Lower leg skin (tissue), 4 donors: ENCODE measurements around the gene KRT84. TPM values are rescaled to one million over a fixed set of nuclear protein-coding genes. Genes with fewer than 3 reads are reported as not detected.
A peak's percentile ranks its signal among the peaks of the same experiment; 100 is the strongest.

Experiments
- DNase-seq, 2 donors: peaks; one replicate each; pipeline ENCODE4 v3.0.0-alpha.2; 2019; ENCODE audit warnings: low spot score in 2 of 2
- H3K4me3 ChIP-seq: fragments of 200-600 bp; sonication (generic); 2 replicates; pipeline ENCODE4 v1.5.1; 2017; ENCODE audit warnings: mild to moderate bottlenecking, low read depth; ENCODE audit not compliant: poor library complexity, severe bottlenecking
- POLR2A ChIP-seq, 2 donors: fragments of 450-650 bp; IDR thresholded peaks; one replicate each; pipeline ENCODE4 v1.6.1; 2016 to 2017; ENCODE audit warnings: antibody characterized with exemption in 2 of 2, mild to moderate bottlenecking in 1 of 2, moderate library complexity in 1 of 2
- WGBS, 2 donors: methylation state at CpG; one replicate each; pipeline ENCODE4 v1.1.5; 2018; 5-methylcytosine and 5-hydroxymethylcytosine counted together
- intact Hi-C: fragments of 100-400 bp; cut with DNase I; formaldehyde crosslinking; loops from one replicate; pipeline ENCODE4 v1.15.0; 2023; ENCODE audit warnings: low total_unique reads
- total RNA-seq, 4 donors: library from RNA; depleted of rRNA; stranded (reverse); fragments of >200 nt; gene quantifications; one replicate each; pipeline ENCODE4 v1.1.0, GENCODE V29; 2016
- TF ChIP-seq, protein P1 (sequence below), 3 donors: fragments of 450-650 bp; IDR thresholded peaks; one replicate each; pipeline ENCODE4 v1.5.1; 2016; ENCODE audit warnings: antibody characterized with exemption in 3 of 3, mild to moderate bottlenecking in 3 of 3, moderate library complexity in 2 of 3

The KRT84 gene
- total RNA-seq, 4 donors from 2014 or later, result 0.46 to 0.75 TPM; not detected in 2

GRCh38 chr12:52352951-52353350 lies 32.5 kb downstream of the KRT84 start:
- no peak overlapping the region for H3K4me3 ChIP-seq
- WGBS, 2 donors, result 88 to 97% methylated on average over 2 of the region's 2 CpGs
- DNase-seq, result peak in 1 of 2 donors; percentile 37
- intact Hi-C loops, result no loop called here
- TF ChIP-seq POLR2A (IDR thresholded peaks at IDR 0.05), result no peak
- TF ChIP-seq, protein P1, sequence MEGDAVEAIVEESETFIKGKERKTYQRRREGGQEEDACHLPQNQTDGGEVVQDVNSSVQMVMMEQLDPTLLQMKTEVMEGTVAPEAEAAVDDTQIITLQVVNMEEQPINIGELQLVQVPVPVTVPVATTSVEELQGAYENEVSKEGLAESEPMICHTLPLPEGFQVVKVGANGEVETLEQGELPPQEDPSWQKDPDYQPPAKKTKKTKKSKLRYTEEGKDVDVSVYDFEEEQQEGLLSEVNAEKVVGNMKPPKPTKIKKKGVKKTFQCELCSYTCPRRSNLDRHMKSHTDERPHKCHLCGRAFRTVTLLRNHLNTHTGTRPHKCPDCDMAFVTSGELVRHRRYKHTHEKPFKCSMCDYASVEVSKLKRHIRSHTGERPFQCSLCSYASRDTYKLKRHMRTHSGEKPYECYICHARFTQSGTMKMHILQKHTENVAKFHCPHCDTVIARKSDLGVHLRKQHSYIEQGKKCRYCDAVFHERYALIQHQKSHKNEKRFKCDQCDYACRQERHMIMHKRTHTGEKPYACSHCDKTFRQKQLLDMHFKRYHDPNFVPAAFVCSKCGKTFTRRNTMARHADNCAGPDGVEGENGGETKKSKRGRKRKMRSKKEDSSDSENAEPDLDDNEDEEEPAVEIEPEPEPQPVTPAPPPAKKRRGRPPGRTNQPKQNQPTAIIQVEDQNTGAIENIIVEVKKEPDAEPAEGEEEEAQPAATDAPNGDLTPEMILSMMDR (IDR thresholded peaks at IDR 0.05), result no peak

DNA sequence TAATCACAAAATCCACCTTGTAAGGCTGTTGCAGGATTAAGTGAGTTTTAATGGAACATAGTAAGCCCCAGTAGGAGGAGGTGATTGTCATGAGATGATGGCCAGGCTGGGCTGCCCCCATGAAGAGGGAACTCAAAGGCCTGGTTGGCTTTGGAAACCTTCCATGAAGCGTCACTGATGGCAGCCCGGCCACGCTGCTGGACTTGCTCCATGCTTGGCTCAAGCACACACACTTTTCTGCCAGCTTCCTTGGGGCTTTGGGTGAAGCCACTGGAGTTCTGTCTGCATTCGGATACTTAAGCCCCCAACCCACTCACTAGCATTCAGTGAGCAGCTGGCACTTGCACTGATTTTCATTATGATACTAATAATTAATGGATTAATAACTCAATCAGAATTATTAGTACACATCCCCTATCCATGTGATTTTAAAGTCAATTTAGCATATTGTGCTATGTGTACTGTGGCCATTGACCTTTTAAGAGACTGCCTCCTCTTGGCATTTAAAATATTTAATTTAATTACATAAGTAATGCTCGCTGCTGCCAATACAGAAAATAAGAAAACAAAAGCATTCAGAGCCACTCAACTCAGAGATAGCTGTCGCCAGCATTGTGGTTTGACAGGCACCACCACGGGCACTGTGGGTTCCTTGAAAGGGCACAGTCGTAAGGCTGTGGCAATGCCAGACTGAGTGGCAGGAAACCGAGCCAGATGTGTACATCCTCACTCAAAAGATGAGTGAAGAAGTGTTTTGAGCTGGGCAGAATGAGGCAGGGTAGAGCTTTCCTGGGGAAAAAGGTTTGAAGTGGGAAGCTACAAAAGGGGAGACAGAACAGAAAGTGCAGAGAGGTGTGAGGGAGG lies 34.0 kb downstream of the KRT84 start:
- DNase-seq, result peak in 1 of 2 donors; percentile 84
- no peak for TF ChIP-seq POLR2A (IDR thresholded peaks at IDR 0.05)
- TF ChIP-seq, protein P1 (IDR thresholded peaks at IDR 0.05), result no peak
- intact Hi-C loops, result no loop called here
- H3K4me3 ChIP-seq, result no peak overlapping the region
- WGBS, 2 donors, result 38 to 41% methylated on average over 9 of the region's 9 CpGs

GRCh38 chr12:52350786-52351185 lies 34.7 kb downstream of the KRT84 start:
- peak in 1 of 2 donors; percentile 75 for DNase-seq
- H3K4me3 ChIP-seq, result no peak overlapping the region
- 90 to 94% methylated on average over 5 of the region's 5 CpGs for WGBS, 2 donors
- intact Hi-C loops, result no loop called here
- no peak for TF ChIP-seq POLR2A (IDR thresholded peaks at IDR 0.05)
- TF ChIP-seq, protein P1 (IDR thresholded peaks at IDR 0.05), result no peak

GRCh38 chr12:52350021-52350620 lies 35.3 kb downstream of the KRT84 start:
- TF ChIP-seq POLR2A (IDR thresholded peaks at IDR 0.05), result no peak
- TF ChIP-seq, protein P1 (IDR thresholded peaks at IDR 0.05), result no peak
- intact Hi-C loops, result no loop called here
- H3K4me3 ChIP-seq, result no peak overlapping the region
- DNase-seq, result peak in 1 of 2 donors; percentile 57
- 94% methylated on average over 8 of the region's 8 CpGs for WGBS, 2 donors

GRCh38 chr12:52349196-52349595 lies 36.3 kb downstream of the KRT84 start:
- 73 to 82% methylated on average over 6 of the region's 6 CpGs for WGBS, 2 donors
- H3K4me3 ChIP-seq, result no peak overlapping the region
- no peak for TF ChIP-seq POLR2A (IDR thresholded peaks at IDR 0.05)
- TF ChIP-seq, protein P1 (IDR thresholded peaks at IDR 0.05), result no peak
- peak in 1 of 2 donors; percentile 5 for DNase-seq
- intact Hi-C loops, result no loop called here
